22Rv1 (cell line): ENCODE measurements around the gene TUBB4B.

Experiments used
- CTCF ChIP-seq: fragments of 450-650 bp; IDR thresholded peaks from 2 replicates; pipeline ENCODE4 v1.5.1; 2017; ENCODE audit warnings: mild to moderate bottlenecking
- ZFX ChIP-seq: fragments of 450-650 bp; IDR thresholded peaks from 2 replicates; pipeline ENCODE4 v1.6.1; 2017; ENCODE audit warnings: antibody characterized with exemption, borderline replicate concordance

- TF ChIP-seq ZFX (no peak), CTCF (no peak)
Measured at GRCh38 chr9:137251490-137252268, 10.6 kb downstream of the TUBB4B start.
